HEK293T (cell line): ENCODE data around the gene LEFTY1.

Experiments used
- CTCF ChIA-PET: fragments of 350-600 bp; formaldehyde crosslinking; extraction: SDS; loops from one replicate; lab custom pipeline; 2021; ENCODE audit warnings: antibody characterized with exemption, inconsistent platforms; lab: Yijun Ruan, JAX
- POLR2A ChIA-PET: fragments of 350-600 bp; formaldehyde crosslinking; extraction: SDS; loops from one replicate; lab custom pipeline; 2020; ENCODE audit warnings: antibody characterized with exemption, inconsistent platforms; lab: Yijun Ruan, JAX
- DNase-seq: peaks from one replicate; pipeline ENCODE4 v3.0.0; 2012; ENCODE audit warnings: mixed read lengths; ENCODE audit errors: extremely low spot score
- ARNT ChIP-seq: fragments of 450-650 bp; IDR thresholded peaks from 2 replicates; pipeline ENCODE4 v1.6.1; 2017; ENCODE audit warnings: mild to moderate bottlenecking
- BHLHE40 ChIP-seq: fragments of 450-650 bp; IDR thresholded peaks from 2 replicates; pipeline ENCODE4 v1.6.1; 2016; ENCODE audit warnings: mild to moderate bottlenecking, moderate library complexity, borderline replicate concordance
- CTBP1 ChIP-seq: fragments of 450-650 bp; IDR thresholded peaks from 2 replicates; pipeline ENCODE4 v1.6.1; 2016; ENCODE audit warnings: borderline replicate concordance
- ELF4 ChIP-seq: fragments of 450-650 bp; IDR thresholded peaks from 2 replicates; pipeline ENCODE4 v1.6.1; 2017; ENCODE audit warnings: antibody characterized with exemption
- FOXA1 ChIP-seq: fragments of 450-650 bp; IDR thresholded peaks from 2 replicates; pipeline ENCODE4 v1.6.1; 2016; ENCODE audit warnings: mild to moderate bottlenecking
- FOXK2 ChIP-seq: fragments of 450-650 bp; IDR thresholded peaks from 2 replicates; pipeline ENCODE4 v1.6.1; 2016; ENCODE audit warnings: mild to moderate bottlenecking
- FOXM1 ChIP-seq: fragments of 450-650 bp; IDR thresholded peaks from 2 replicates; pipeline ENCODE4 v1.6.1; 2017; ENCODE audit warnings: mild to moderate bottlenecking, borderline replicate concordance
- HDGF ChIP-seq: fragments of 450-650 bp; IDR thresholded peaks from 2 replicates; pipeline ENCODE4 v1.6.1; 2017; ENCODE audit warnings: antibody characterized with exemption, borderline replicate concordance
- L3MBTL2 ChIP-seq: fragments of 450-650 bp; conservative IDR thresholded peaks from 2 replicates; pipeline ENCODE4 v1.6.1; 2016; ENCODE audit warnings: mild to moderate bottlenecking
- LEF1 ChIP-seq: fragments of 450-650 bp; IDR thresholded peaks from 2 replicates; pipeline ENCODE4 v1.6.1; 2017; ENCODE audit warnings: mild to moderate bottlenecking, borderline replicate concordance
- NFRKB ChIP-seq: fragments of 450-650 bp; IDR thresholded peaks from 2 replicates; pipeline ENCODE4 v1.6.1; 2016; ENCODE audit warnings: mild to moderate bottlenecking, moderate library complexity
- SP1 ChIP-seq: fragments of 450-650 bp; IDR thresholded peaks from 2 replicates; pipeline ENCODE4 v1.6.1; 2017
- SUZ12 ChIP-seq: fragments of 450-650 bp; IDR thresholded peaks from 2 replicates; pipeline ENCODE4 v1.6.1; 2016; ENCODE audit warnings: mild to moderate bottlenecking
- TARDBP ChIP-seq: fragments of 450-650 bp; IDR thresholded peaks from 2 replicates; pipeline ENCODE4 v1.6.1; 2016
- ZNF384 ChIP-seq: fragments of 450-650 bp; IDR thresholded peaks from 2 replicates; pipeline ENCODE4 v1.6.1; 2016
- TF ChIP-seq, protein P1 (sequence below): fragments of 450-650 bp; IDR thresholded peaks from 2 replicates; pipeline ENCODE4 v1.6.1; 2016

The LEFTY1 gene

DNA sequence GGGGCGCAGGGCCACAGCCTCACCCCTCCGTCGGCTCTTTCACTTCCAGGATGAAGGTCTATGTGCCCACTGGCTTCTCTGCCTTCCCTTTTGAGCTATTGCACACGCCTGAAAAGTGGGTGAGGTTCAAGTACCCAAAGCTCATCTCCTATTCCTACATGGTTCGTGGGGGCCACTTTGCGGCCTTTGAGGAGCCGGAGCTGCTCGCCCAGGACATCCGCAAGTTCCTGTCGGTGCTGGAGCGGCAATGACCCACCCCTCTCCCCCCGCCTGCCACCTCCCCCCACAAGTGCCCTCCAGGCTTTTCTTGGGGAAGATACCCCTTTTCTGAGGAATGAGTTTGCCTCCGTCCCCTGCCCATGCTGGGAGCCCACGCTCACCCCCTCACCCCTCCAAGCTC lies 43.8 kb downstream of the LEFTY1 start:
- no peak for DNase-seq
- TF ChIP-seq FOXK2 (no peak), SUZ12 (no peak), FOXM1 (no peak), LEF1 (no peak), ARNT (no peak), L3MBTL2 (no peak), HDGF (no peak), ELF4 (no peak), TARDBP (no peak), SP1 (no peak), NFRKB (no peak), ZNF384 (no peak), FOXA1 (no peak), BHLHE40 (no peak), CTBP1 (no peak)
- TF ChIP-seq, protein P1, sequence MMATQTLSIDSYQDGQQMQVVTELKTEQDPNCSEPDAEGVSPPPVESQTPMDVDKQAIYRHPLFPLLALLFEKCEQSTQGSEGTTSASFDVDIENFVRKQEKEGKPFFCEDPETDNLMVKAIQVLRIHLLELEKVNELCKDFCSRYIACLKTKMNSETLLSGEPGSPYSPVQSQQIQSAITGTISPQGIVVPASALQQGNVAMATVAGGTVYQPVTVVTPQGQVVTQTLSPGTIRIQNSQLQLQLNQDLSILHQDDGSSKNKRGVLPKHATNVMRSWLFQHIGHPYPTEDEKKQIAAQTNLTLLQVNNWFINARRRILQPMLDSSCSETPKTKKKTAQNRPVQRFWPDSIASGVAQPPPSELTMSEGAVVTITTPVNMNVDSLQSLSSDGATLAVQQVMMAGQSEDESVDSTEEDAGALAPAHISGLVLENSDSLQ, result no peak
- ChIA-PET POLR2A (interaction anchor here (2.7 kb wide), 1 partner anchor 67 kb away, joined by 9 read pairs; the partner anchor contains the start of gene SRP9), CTCF (interaction anchor here (0.5 to 1.9 kb wide), 5 partner anchors 10 to 370 kb away, joined by 3 to 5 read pairs (median 3); no protein-coding TSS in a partner anchor)

DNA sequence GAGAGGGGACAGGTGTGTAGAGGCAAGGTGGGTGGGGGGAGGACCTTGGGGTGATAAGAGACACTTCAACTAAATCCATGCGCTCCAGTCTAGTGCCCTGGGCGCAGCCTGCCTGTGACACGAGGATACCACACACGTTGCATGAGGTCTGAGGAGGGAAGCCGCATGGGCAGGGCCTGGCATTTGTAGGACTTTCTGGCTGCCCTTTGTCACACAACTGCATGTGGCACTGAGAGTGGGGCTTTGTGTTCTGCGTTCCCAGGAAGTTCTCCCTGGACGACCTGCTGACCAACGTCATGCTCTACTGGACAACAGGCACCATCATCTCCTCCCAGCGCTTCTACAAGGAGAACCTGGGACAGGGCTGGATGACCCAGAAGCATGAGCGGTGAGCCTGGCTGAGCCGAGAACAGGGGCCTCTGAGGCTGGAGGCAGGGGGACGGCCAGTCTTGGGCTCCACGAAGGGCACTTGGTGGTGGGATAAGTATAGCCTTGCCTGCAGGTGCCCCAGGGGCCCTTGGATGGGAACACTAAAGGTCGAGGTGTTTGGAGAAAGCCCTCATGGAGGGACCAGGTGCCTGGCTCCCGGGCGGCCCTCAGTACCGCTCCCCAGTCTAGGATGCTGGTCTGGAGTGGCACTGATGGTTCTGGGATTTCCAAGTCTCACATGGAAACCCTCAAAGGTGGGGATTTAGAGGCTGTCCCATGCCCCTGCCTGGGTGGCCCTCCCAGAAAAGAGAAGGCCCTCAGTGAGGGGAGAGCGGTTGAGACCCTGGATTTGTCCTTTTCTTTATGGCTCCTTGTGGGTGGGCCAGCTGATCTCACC lies 44.5 kb downstream of the LEFTY1 start:
- ChIA-PET POLR2A (interaction anchor here (1.0 to 2.7 kb wide), 2 partner anchors 38 to 67 kb away, joined by 3 to 9 read pairs; partner anchors contain the start of genes SRP9 and TMEM63A), CTCF (interaction anchor here (0.5 to 0.9 kb wide), 3 partner anchors 12 to 281 kb away, joined by 3 read pairs; no protein-coding TSS in a partner anchor)
- DNase-seq, result no peak
- TF ChIP-seq FOXK2, result no peak
- no peak for TF ChIP-seq BHLHE40
- TF ChIP-seq FOXA1, result no peak
- no peak for TF ChIP-seq NFRKB
- TF ChIP-seq HDGF, result no peak
- no peak for TF ChIP-seq SUZ12
- no peak for TF ChIP-seq TARDBP
- TF ChIP-seq LEF1, result no peak
- no peak for TF ChIP-seq L3MBTL2
- TF ChIP-seq CTBP1, result no peak
- TF ChIP-seq SP1, result no peak

DNA sequence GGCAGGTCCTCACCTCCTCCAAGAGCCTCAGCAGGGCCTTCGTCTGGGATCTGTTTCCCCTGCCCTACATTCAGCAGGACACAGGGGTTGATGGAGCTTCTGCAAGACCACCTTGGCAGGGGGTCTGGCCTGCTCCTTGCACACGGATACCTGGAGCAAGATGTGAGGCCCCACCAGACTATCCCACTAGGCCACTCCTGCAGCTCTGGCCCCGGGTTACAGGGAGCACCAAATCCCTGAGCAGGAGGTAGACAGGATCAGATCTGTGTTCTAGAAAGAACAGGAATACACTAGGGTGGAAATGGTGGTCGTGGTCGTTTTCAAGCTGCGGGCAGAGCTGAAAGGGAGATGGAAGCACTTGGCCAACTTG lies 45.5 kb downstream of the LEFTY1 start:
- no peak for TF ChIP-seq LEF1
- no peak for TF ChIP-seq L3MBTL2
- TF ChIP-seq, protein P1, result no peak
- TF ChIP-seq FOXM1, result no peak
- TF ChIP-seq FOXK2, result no peak
- TF ChIP-seq SP1, result no peak
- TF ChIP-seq ARNT, result no peak
- TF ChIP-seq CTBP1, result no peak
- no peak for TF ChIP-seq BHLHE40
- TF ChIP-seq SUZ12, result no peak
- TF ChIP-seq ZNF384, result no peak
- no peak for TF ChIP-seq FOXA1
- no peak for TF ChIP-seq NFRKB
- no peak for TF ChIP-seq ELF4
- no peak for TF ChIP-seq HDGF
- TF ChIP-seq TARDBP, result no peak
- ChIA-PET POLR2A (interaction anchor here (1.0 kb wide), 1 partner anchor 39 kb away, joined by 3 read pairs; the partner anchor contains the start of gene TMEM63A), CTCF (interaction anchor here (0.9 kb wide), 1 partner anchor 369 kb away, joined by 4 read pairs; no protein-coding TSS in a partner anchor)
- no peak for DNase-seq

DNA sequence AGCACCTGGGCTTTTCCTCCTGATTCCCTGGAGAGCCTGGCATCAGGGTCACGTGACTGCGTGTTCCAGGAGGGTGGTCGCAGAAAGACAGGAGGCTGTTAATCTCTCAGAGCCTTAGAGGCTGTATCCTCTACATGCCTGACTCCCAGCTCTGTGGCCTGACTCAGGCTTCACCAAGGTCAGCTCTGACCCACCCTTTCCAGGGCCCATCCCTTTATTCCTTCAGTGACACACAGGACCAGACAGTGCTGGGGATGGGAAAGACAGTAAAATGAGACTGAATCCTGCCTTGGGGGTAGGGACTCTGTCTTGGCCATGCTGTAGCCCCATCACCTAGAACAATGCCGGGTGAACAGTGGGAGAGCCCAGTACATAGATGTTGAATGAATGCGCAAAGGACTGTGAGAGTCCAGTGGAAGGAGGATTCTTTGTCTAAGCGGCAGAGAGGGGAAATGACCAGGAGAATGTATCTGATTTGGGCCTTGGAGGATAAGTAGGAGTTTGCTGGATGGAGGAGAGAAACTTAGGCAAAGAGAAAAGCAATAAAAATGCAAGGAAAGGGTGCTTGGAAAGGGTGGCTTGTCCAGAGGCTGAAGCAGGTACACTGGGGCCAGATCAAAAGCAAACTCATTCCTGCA lies 46.0 kb downstream of the LEFTY1 start:
- ChIA-PET POLR2A (interaction anchor here (0.6 to 1.2 kb wide), 3 partner anchors 23 to 318 kb away, joined by 3 read pairs; no protein-coding TSS in a partner anchor), CTCF (interaction anchor here (0.9 kb wide), 1 partner anchor 368 kb away, joined by 4 read pairs; no protein-coding TSS in a partner anchor)
- no peak for DNase-seq

DNA sequence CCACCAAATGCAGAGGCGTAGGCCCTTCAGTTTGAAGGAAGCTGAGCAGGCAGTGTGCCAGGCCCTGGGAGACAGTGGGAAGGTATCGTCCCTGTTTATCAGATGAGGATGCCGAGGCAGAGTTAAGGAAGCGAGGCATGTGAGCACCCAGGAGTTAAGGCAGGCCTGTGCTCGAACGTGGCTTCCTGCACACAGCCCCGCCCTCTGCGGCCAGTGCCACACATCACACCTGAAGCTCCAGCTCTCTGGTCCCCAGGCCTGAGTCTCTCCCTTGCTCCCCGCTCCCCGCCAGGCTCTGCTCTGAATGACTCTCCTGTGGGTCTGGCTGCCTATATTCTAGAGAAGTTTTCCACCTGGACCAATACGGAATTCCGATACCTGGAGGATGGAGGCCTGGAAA lies 46.9 kb downstream of the LEFTY1 start:
- no peak for TF ChIP-seq FOXM1
- TF ChIP-seq L3MBTL2, result no peak
- no peak for TF ChIP-seq HDGF
- TF ChIP-seq SP1, result no peak
- TF ChIP-seq NFRKB, result no peak
- no peak for TF ChIP-seq FOXK2
- ChIA-PET POLR2A (interaction anchor here (0.6 to 1.2 kb wide), 3 partner anchors 22 to 319 kb away, joined by 3 read pairs; no protein-coding TSS in a partner anchor), CTCF (no interaction called here)
- no peak for DNase-seq

More for the DNA sequence above, 46.0 kb downstream of the LEFTY1 start:
- TF ChIP-seq L3MBTL2 (no peak), FOXK2 (no peak), ELF4 (no peak), TARDBP (no peak), ZNF384 (no peak), NFRKB (no peak), SUZ12 (no peak), BHLHE40 (no peak)

DNA sequence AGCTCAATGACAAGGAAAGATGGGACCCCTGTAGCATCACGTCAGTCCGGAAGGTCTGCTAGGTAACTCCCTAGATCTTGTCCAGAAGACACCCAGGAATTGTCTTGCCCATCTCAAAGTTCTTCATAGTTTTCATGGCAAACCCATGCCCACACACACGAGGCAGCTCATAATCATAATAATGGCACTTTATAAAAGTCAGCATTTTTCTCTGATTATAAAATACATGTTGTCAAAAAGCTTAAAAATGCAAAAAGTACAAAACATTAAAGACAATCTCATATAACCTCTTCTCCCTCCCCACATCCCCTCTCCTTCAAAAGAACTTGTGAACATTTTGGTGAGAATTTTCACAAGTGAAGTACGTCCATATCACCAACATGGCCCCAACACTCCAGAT lies 48.2 kb downstream of the LEFTY1 start:
- DNase-seq, result no peak
- POLR2A ChIA-PET, result interaction anchor here (1.4 kb wide), 1 partner anchor 63 kb away, joined by 5 read pairs; the partner anchor contains the start of gene SRP9
- TF ChIP-seq ARNT (no peak), FOXA1 (no peak)
- CTCF ChIA-PET, result interaction anchor here (0.9 to 2.6 kb wide), 4 partner anchors 24 to 366 kb away, joined by 3 to 7 read pairs (median 4); no protein-coding TSS in a partner anchor
